Measurements from ENCODE around the gene PHACTR1.

Gene PHACTR1

DNA sequence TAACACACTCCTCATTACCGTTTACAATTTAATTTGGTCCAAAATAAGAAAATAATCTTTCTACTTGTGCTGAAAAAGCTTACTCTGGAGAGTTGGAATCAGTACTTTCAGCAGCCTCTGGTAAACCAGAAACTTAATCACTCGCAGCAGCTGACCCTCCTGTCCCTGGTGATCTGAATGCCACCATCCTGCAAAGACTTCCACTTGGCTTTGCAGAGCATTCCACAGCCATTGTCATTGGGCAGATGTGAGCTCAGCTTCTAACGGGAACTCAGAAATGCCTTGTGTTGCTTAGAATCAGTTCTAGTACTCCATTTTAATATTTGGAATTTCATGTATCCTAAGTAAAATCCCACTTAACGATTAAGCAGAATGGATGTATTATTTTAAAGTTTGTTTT, 59.7 kb downstream of the PHACTR1 start:
- no peak overlapping the region for H3K4me3 ChIP-seq (ENCODE audit: low read length)
- TF ChIP-seq, protein P1, sequence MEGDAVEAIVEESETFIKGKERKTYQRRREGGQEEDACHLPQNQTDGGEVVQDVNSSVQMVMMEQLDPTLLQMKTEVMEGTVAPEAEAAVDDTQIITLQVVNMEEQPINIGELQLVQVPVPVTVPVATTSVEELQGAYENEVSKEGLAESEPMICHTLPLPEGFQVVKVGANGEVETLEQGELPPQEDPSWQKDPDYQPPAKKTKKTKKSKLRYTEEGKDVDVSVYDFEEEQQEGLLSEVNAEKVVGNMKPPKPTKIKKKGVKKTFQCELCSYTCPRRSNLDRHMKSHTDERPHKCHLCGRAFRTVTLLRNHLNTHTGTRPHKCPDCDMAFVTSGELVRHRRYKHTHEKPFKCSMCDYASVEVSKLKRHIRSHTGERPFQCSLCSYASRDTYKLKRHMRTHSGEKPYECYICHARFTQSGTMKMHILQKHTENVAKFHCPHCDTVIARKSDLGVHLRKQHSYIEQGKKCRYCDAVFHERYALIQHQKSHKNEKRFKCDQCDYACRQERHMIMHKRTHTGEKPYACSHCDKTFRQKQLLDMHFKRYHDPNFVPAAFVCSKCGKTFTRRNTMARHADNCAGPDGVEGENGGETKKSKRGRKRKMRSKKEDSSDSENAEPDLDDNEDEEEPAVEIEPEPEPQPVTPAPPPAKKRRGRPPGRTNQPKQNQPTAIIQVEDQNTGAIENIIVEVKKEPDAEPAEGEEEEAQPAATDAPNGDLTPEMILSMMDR (conservative IDR thresholded peaks at IDR 0.05; ENCODE audit: low read depth, low read length), result no peak
- DNase-seq (ENCODE audit: low read depth), result no peak

DNA sequence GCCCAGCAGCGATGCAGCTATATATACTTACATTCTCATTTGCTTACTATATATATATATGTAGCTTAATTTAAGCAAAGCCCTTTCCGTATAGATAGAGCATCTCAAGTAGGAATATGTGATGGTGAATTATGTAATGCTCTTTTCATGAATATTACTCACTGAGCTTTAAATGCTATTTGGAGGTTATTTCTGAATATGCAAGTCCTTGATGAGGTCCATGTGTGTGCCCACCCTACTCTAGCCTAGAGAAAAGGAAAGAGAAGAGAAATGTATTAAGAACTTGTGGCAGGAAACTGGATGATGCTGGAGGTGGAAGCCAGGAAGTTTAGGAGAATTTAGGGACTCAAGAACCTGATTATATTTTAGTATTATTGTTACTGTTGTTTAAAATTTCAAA, 63.2 kb downstream of the PHACTR1 start:
- DNase-seq (ENCODE audit: low read depth), result no peak
- TF ChIP-seq, protein P1 (conservative IDR thresholded peaks at IDR 0.05; ENCODE audit: low read depth, low read length), result no peak
- H3K4me3 ChIP-seq (ENCODE audit: low read length), result no peak overlapping the region

DNA sequence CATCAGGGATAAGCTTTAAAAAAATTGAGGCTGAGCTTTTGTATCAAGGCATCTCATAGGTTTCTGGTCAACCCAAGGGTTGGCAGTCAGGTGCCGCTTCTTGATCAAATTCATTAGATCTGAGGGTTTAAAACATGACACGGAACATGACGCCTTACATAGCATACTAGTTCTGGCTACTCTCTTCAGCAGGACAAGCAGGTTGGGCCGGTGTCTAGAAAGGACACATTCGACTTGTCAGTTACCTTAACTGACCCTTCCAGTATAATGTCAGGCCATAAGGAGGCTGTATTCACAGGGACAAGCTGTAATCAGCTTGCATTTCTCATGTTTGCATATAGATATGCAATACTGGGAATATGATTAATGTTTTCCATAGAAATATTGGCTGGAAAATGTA, 65.6 kb downstream of the PHACTR1 start:
- no peak overlapping the region for H3K4me3 ChIP-seq (ENCODE audit: low read length)
- TF ChIP-seq, protein P1 (conservative IDR thresholded peaks at IDR 0.05; ENCODE audit: low read depth, low read length), result no peak
- DNase-seq (ENCODE audit: low read depth), result no peak

DNA sequence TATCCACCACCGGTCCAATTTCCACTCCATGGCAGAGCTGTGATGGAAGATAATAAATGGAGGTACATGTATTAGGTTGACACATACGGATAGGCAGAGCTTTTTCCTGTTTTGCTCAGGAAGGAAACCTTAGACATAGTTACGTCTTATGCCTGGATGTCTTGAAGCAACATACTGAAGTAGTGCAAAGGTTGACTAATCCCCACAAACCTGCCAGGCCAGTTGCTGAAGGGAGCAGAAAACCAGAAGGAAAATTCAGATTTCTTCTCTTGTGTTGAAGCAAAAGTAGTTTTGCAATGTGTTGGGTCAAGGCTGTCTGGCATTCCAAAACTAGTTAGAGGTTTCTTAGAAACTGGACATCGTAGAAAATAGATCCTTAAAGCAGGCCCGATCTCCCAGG, 68.7 kb downstream of the PHACTR1 start:
- DNase-seq (ENCODE audit: low read depth), result no peak
- TF ChIP-seq, protein P1 (conservative IDR thresholded peaks at IDR 0.05; ENCODE audit: low read depth, low read length), result no peak

DNA sequence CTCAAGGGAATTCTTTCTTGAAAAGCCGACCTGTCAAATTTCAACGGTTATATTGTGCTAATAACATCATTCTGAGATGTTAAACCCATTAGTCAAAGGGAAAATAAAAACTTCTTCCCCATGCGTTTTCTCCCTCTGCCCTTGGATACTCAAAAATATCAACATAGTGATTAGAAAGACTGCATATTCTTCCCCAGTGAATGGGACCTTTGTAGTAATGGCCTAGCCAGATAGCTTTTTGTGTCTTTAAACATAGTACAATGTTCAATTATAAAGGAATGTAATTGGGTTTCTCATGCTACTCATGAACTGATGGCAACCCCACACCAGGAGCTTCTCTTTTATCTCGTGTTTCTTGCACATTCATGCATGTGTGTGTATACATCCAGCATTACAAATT, 69.4 kb downstream of the PHACTR1 start:
- DNase-seq (ENCODE audit: low read depth), result no peak
- H3K4me3 ChIP-seq (ENCODE audit: low read length), result no peak overlapping the region
- TF ChIP-seq, protein P1 (conservative IDR thresholded peaks at IDR 0.05; ENCODE audit: low read depth, low read length), result no peak

More for the DNA sequence above, 68.7 kb downstream of the PHACTR1 start:
- H3K4me3 ChIP-seq (ENCODE audit: low read length), result no peak overlapping the region

DNA sequence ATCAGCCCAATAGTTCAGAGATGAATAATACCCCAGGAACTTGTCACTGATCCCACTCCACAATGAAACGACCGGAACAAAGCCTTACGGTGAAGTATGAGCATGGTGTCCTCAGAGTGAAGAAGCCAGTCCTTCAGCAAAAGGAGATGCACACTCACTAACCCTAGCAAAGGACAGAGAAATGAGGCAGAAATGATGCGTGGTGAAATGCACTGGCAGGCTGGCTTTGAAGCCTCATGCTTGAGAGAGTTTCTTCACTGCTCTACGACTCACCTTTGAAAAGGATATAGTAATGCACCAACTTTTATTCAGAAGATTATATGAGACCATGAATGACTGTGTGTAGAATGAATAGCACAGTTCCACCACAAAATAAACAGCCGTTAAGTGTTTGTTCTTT, 74.8 kb downstream of the PHACTR1 start:
- TF ChIP-seq, protein P1 (conservative IDR thresholded peaks at IDR 0.05; ENCODE audit: low read depth, low read length), result no peak
- DNase-seq (ENCODE audit: low read depth), result no peak
- H3K4me3 ChIP-seq (ENCODE audit: low read length), result no peak overlapping the region

DNA sequence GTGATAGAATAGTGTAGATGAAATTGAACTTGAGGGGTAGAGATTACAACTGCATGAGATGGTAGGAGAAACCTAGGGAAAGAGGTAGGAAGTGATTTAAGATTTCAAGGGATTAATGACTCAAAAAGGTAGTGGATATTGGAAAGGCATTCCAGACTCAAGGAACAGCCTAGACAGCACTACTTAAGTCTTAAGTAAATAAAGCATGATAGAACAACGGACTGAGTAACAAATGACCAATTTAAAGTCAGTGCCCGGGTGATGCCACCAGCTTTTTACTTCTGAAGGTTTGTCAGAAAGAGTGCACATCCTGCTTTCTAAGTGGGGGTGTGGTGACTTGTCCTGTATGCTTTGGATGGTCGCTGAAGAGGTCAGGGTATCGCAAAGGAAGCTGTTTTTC, 81.8 kb downstream of the PHACTR1 start:
- no peak overlapping the region for H3K4me3 ChIP-seq (ENCODE audit: low read length)
- no peak for DNase-seq (ENCODE audit: low read depth)
- TF ChIP-seq, protein P1 (conservative IDR thresholded peaks at IDR 0.05; ENCODE audit: low read depth, low read length), result no peak
